ENCODE results near the gene GULP1. TPM values are rescaled to one million over a fixed set of nuclear protein-coding genes. Genes with fewer than 3 reads are reported as not detected.

Gene GULP1
- total and polyA plus RNA-seq, 2 experiments from 2014 or later = 94.6 to 181 TPM

GRCh38 chr2:188449971-188450370 lies 158.3 kb downstream of the GULP1 start:
- H3K27me3 ChIP-seq (ENCODE audit: insufficient read depth) = no peaks in the 10 kb centered on the region
- H3K4me1 ChIP-seq (ENCODE audit: insufficient read depth) = peaks cover 17% of the 10 kb centered on the region
- no peak overlapping the region for H3K4me2 ChIP-seq
- no peaks in the 10 kb centered on the region; the same call in 1 of the 2 replicates for H4K20me1 ChIP-seq (replicated peaks; ENCODE audit: insufficient read depth)
- H3K27ac ChIP-seq (ENCODE audit: low read depth) = no peak overlapping the region
- Mint-ChIP-seq H3K9me3 (peaks cover 25% of the 10 kb centered on the region), H3K4me1 (peaks cover 8% of the 10 kb centered on the region), H3K36me3 (ENCODE audit: low read depth) (peaks cover 61% of the 10 kb centered on the region), H3K4me3 (no peak overlapping the region), H3K27ac (no peak overlapping the region), H3K27me3 (ENCODE audit: insufficient read depth, low read depth, poor library complexity) (peaks cover 10% of the 10 kb centered on the region)
- TF ChIP-seq ZNF331 (CRISPR knock-in tag; IDR thresholded peaks at IDR 0.05; ENCODE audit: low read depth) (no peak), NANOG (IDR thresholded peaks at IDR 0.05; ENCODE audit: borderline replicate concordance) (no peak), JUNB (IDR thresholded peaks at IDR 0.05; ENCODE audit: unreplicated experiment) (no peak), ZNF462 (CRISPR knock-in tag; IDR thresholded peaks at IDR 0.05) (no peak), EZH2 (IDR thresholded peaks at IDR 0.05; ENCODE audit: low read depth, unreplicated experiment) (no peak), CTCF (conservative IDR thresholded peaks at IDR 0.05; ENCODE audit: low read depth in 2 of 2) (no peak), ZNF114 (CRISPR knock-in tag; IDR thresholded peaks at IDR 0.05) (no peak), CREB1 (CRISPR knock-in tag; IDR thresholded peaks at IDR 0.05; ENCODE audit: low read depth) (no peak), STAT1 (IDR thresholded peaks at IDR 0.05; ENCODE audit: unreplicated experiment) (no peak), POLR2AphosphoS5 (IDR thresholded peaks at IDR 0.05; ENCODE audit: low read depth) (no peak), ETS1 (IDR thresholded peaks at IDR 0.05) (no peak), EZH2phosphoT487 (IDR thresholded peaks at IDR 0.05; ENCODE audit: unreplicated experiment) (no peak), REST (IDR thresholded peaks at IDR 0.05; ENCODE audit: unreplicated experiment) (no peak)
- H2AFZ ChIP-seq = no peak overlapping the region
- H3K36me3 ChIP-seq (ENCODE audit: insufficient read depth) = peaks cover 18% of the 10 kb centered on the region
- H3F3A ChIP-seq (replicated peaks; ENCODE audit: low read depth) = peaks cover 9% of the 10 kb centered on the region
- DNase-seq (ENCODE audit: low spot score) (no peak), ATAC-seq (no peak)
- no peaks in the 10 kb centered on the region for H3K9me2 ChIP-seq (ENCODE audit: insufficient read depth)
- H3K79me2 ChIP-seq (replicated peaks; ENCODE audit: insufficient read depth) = peaks cover 86% of the 10 kb centered on the region
- H3K4me3 ChIP-seq = no peak overlapping the region

Measured in GM23338 (cell line).